ENCODE data around the gene SLC35F3. TPM values are rescaled to one million over a fixed set of nuclear protein-coding genes. Genes with fewer than 3 reads are reported as not detected.

SLC35F3 gene
- total and polyA plus RNA-seq, 2 experiments from 2014 or later, result 1.0 to 3.2 TPM

GRCh38 chr1:233988963-233989696 lies 84.7 kb downstream of the SLC35F3 start:
- Histone ChIP-seq H3K27ac (ENCODE audit: low read depth) (no peak overlapping the region), H3K79me2 (replicated peaks; ENCODE audit: insufficient read depth) (no peaks in the 10 kb centered on the region), H3F3A (replicated peaks; ENCODE audit: low read depth) (no peaks in the 10 kb centered on the region), H3K36me3 (ENCODE audit: insufficient read depth) (no peaks in the 10 kb centered on the region), H3K4me1 (ENCODE audit: insufficient read depth) (no peaks in the 10 kb centered on the region), H3K27me3 (ENCODE audit: insufficient read depth) (no peaks in the 10 kb centered on the region), H3K4me2 (no peak overlapping the region), H3K9me2 (ENCODE audit: insufficient read depth) (no peaks in the 10 kb centered on the region), H2AFZ (no peak overlapping the region), H4K20me1 (replicated peaks; ENCODE audit: insufficient read depth) (no peaks in the 10 kb centered on the region), H3K4me3 (no peak overlapping the region)
- ATAC-seq (no peak), DNase-seq (ENCODE audit: low spot score) (no peak)
- Mint-ChIP-seq H3K27me3 (ENCODE audit: insufficient read depth, low read depth, poor library complexity) (no peaks in the 10 kb centered on the region), H3K27ac (no peak overlapping the region), H3K4me1 (peaks cover 5% of the 10 kb centered on the region), H3K4me3 (no peak overlapping the region), H3K9me3 (no peaks in the 10 kb centered on the region), H3K36me3 (ENCODE audit: low read depth) (no peaks in the 10 kb centered on the region)
- TF ChIP-seq POLR2AphosphoS5 (IDR thresholded peaks at IDR 0.05; ENCODE audit: low read depth), result no peak

- ATAC-seq (no peak), DNase-seq (ENCODE audit: low spot score) (no peak)
- no peaks in the 10 kb centered on the region for H3K27me3 Mint-ChIP-seq (ENCODE audit: insufficient read depth, low read depth, poor library complexity)
- Histone ChIP-seq H3K4me2 (no peak overlapping the region), H3F3A (replicated peaks; ENCODE audit: low read depth) (no peaks in the 10 kb centered on the region), H3K4me3 (no peak overlapping the region), H4K20me1 (replicated peaks; ENCODE audit: insufficient read depth) (no peaks in the 10 kb centered on the region), H2AFZ (no peak overlapping the region), H3K4me1 (ENCODE audit: insufficient read depth) (no peaks in the 10 kb centered on the region), H3K9me2 (ENCODE audit: insufficient read depth) (no peaks in the 10 kb centered on the region; the same call in 1 of the 2 replicates), H3K27me3 (ENCODE audit: insufficient read depth) (no peaks in the 10 kb centered on the region), H3K79me2 (replicated peaks; ENCODE audit: insufficient read depth) (no peaks in the 10 kb centered on the region), H3K36me3 (ENCODE audit: insufficient read depth) (no peaks in the 10 kb centered on the region), H3K27ac (ENCODE audit: low read depth) (no peak overlapping the region)
- no peaks in the 10 kb centered on the region for H3K36me3 Mint-ChIP-seq (ENCODE audit: low read depth)
- no peak overlapping the region for H3K4me3 Mint-ChIP-seq
- H3K9me3 Mint-ChIP-seq, result no peaks in the 10 kb centered on the region
- H3K27ac Mint-ChIP-seq, result no peak overlapping the region
- H3K4me1 Mint-ChIP-seq, result no peaks in the 10 kb centered on the region
- TF ChIP-seq NANOG (IDR thresholded peaks at IDR 0.05; ENCODE audit: borderline replicate concordance) (no peak), STAT1 (IDR thresholded peaks at IDR 0.05; ENCODE audit: unreplicated experiment) (no peak), JUNB (IDR thresholded peaks at IDR 0.05; ENCODE audit: unreplicated experiment) (no peak), CREB1 (CRISPR knock-in tag; IDR thresholded peaks at IDR 0.05; ENCODE audit: low read depth) (no peak), ZNF462 (CRISPR knock-in tag; IDR thresholded peaks at IDR 0.05) (no peak), EZH2 (IDR thresholded peaks at IDR 0.05; ENCODE audit: low read depth, unreplicated experiment) (no peak), ZNF114 (CRISPR knock-in tag; IDR thresholded peaks at IDR 0.05) (no peak), POLR2AphosphoS5 (IDR thresholded peaks at IDR 0.05; ENCODE audit: low read depth) (no peak), ZNF331 (CRISPR knock-in tag; IDR thresholded peaks at IDR 0.05; ENCODE audit: low read depth) (no peak)
- TF ChIP-seq, protein P1, sequence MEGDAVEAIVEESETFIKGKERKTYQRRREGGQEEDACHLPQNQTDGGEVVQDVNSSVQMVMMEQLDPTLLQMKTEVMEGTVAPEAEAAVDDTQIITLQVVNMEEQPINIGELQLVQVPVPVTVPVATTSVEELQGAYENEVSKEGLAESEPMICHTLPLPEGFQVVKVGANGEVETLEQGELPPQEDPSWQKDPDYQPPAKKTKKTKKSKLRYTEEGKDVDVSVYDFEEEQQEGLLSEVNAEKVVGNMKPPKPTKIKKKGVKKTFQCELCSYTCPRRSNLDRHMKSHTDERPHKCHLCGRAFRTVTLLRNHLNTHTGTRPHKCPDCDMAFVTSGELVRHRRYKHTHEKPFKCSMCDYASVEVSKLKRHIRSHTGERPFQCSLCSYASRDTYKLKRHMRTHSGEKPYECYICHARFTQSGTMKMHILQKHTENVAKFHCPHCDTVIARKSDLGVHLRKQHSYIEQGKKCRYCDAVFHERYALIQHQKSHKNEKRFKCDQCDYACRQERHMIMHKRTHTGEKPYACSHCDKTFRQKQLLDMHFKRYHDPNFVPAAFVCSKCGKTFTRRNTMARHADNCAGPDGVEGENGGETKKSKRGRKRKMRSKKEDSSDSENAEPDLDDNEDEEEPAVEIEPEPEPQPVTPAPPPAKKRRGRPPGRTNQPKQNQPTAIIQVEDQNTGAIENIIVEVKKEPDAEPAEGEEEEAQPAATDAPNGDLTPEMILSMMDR (conservative IDR thresholded peaks at IDR 0.05; ENCODE audit: low read depth in 2 of 2), result no peak
- TF ChIP-seq, protein P2, sequence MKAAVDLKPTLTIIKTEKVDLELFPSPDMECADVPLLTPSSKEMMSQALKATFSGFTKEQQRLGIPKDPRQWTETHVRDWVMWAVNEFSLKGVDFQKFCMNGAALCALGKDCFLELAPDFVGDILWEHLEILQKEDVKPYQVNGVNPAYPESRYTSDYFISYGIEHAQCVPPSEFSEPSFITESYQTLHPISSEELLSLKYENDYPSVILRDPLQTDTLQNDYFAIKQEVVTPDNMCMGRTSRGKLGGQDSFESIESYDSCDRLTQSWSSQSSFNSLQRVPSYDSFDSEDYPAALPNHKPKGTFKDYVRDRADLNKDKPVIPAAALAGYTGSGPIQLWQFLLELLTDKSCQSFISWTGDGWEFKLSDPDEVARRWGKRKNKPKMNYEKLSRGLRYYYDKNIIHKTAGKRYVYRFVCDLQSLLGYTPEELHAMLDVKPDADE (IDR thresholded peaks at IDR 0.05), result no peak
These were observed 86.0 kb downstream of the SLC35F3 start for GRCh38 chr1:233990486-233990885.
